ENCODE results near the gene GNA12. TPM values are rescaled to one million over a fixed set of nuclear protein-coding genes. Genes with fewer than 3 reads are reported as not detected.

Gene GNA12
- total and polyA plus RNA-seq, 2 experiments from 2014 or later: 28.4 to 40.2 TPM

- Histone ChIP-seq H3K9me2 (replicated peaks; ENCODE audit: insufficient read depth) (no peaks in the 10 kb centered on the region), H3K4me2 (peak overlapping the region; percentile 54), H3K27me3 (no peaks in the 10 kb centered on the region), H2AFZ (no peak overlapping the region), H3K4me3 (no peak overlapping the region), H3K27ac (peak overlapping the region; percentile 26), H3K36me3 (replicated peaks; ENCODE audit: insufficient read depth, low read depth) (no peaks in the 10 kb centered on the region), H3K4me1 (ENCODE audit: insufficient read depth) (peaks cover 60% of the 10 kb centered on the region), H3K9me3 (ENCODE audit: low read depth) (no peaks in the 10 kb centered on the region), H4K20me1 (ENCODE audit: insufficient read depth, poor library complexity, severe bottlenecking) (no peaks in the 10 kb centered on the region), H3K79me2 (peaks cover 81% of the 10 kb centered on the region)
- WGBS (ENCODE audit: low lambda C conversion rate, missing lambda C conversion rate): 62% methylated on average over 5 of the region's 5 CpGs
- no peak for DNase-seq (ENCODE audit: low spot score)
- no peak for TF ChIP-seq EZH2phosphoT487 (IDR thresholded peaks at IDR 0.05; ENCODE audit: low read depth, severe bottlenecking, unreplicated experiment)
Observed at GRCh38 chr7:2807460-2807844, 36.7 kb downstream of the GNA12 start.

GRCh38 chr7:2806571-2806970, 37.5 kb downstream of the GNA12 start:
- Histone ChIP-seq H2AFZ (no peak overlapping the region), H3K79me2 (peaks cover 74% of the 10 kb centered on the region), H3K9me3 (ENCODE audit: low read depth) (no peaks in the 10 kb centered on the region), H3K9me2 (replicated peaks; ENCODE audit: insufficient read depth) (no peaks in the 10 kb centered on the region), H3K27ac (no peak overlapping the region), H3K27me3 (no peaks in the 10 kb centered on the region), H3K4me2 (no peak overlapping the region), H3K4me3 (no peak overlapping the region), H3K4me1 (ENCODE audit: insufficient read depth) (peaks cover 62% of the 10 kb centered on the region), H3K36me3 (replicated peaks; ENCODE audit: insufficient read depth, low read depth) (no peaks in the 10 kb centered on the region), H4K20me1 (ENCODE audit: insufficient read depth, poor library complexity, severe bottlenecking) (no peaks in the 10 kb centered on the region)
- no peak for DNase-seq (ENCODE audit: low spot score)
- no peak for TF ChIP-seq EZH2 (IDR thresholded peaks at IDR 0.05; ENCODE audit: borderline replicate concordance)
- no peak for TF ChIP-seq EZH2phosphoT487 (IDR thresholded peaks at IDR 0.05; ENCODE audit: low read depth, severe bottlenecking, unreplicated experiment)
- TF ChIP-seq, protein P1, sequence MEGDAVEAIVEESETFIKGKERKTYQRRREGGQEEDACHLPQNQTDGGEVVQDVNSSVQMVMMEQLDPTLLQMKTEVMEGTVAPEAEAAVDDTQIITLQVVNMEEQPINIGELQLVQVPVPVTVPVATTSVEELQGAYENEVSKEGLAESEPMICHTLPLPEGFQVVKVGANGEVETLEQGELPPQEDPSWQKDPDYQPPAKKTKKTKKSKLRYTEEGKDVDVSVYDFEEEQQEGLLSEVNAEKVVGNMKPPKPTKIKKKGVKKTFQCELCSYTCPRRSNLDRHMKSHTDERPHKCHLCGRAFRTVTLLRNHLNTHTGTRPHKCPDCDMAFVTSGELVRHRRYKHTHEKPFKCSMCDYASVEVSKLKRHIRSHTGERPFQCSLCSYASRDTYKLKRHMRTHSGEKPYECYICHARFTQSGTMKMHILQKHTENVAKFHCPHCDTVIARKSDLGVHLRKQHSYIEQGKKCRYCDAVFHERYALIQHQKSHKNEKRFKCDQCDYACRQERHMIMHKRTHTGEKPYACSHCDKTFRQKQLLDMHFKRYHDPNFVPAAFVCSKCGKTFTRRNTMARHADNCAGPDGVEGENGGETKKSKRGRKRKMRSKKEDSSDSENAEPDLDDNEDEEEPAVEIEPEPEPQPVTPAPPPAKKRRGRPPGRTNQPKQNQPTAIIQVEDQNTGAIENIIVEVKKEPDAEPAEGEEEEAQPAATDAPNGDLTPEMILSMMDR (IDR thresholded peaks at IDR 0.05; ENCODE audit: poor library complexity): no peak
- WGBS (ENCODE audit: low lambda C conversion rate, missing lambda C conversion rate): 79% methylated on average over 5 of the region's 5 CpGs

GRCh38 chr7:2805213-2805944, 38.7 kb downstream of the GNA12 start:
- peak; percentile 56 for DNase-seq (ENCODE audit: low spot score)
- H3K36me3 ChIP-seq (replicated peaks; ENCODE audit: insufficient read depth, low read depth): no peaks in the 10 kb centered on the region
- 62% methylated on average over 18 of the region's 18 CpGs for WGBS (ENCODE audit: low lambda C conversion rate, missing lambda C conversion rate)
- peak overlapping the region; percentile 58 for H3K4me2 ChIP-seq
- peak overlapping the region; percentile 97 for H3K27ac ChIP-seq
- TF ChIP-seq EZH2phosphoT487 (IDR thresholded peaks at IDR 0.05; ENCODE audit: low read depth, severe bottlenecking, unreplicated experiment): no peak
- TF ChIP-seq EZH2 (IDR thresholded peaks at IDR 0.05; ENCODE audit: borderline replicate concordance): no peak
- TF ChIP-seq, protein P1 (IDR thresholded peaks at IDR 0.05; ENCODE audit: poor library complexity): no peak
- no peak overlapping the region for H3K4me3 ChIP-seq
- peaks cover 62% of the 10 kb centered on the region for H3K4me1 ChIP-seq (ENCODE audit: insufficient read depth)
- no peaks in the 10 kb centered on the region for H3K27me3 ChIP-seq
- no peak overlapping the region for H2AFZ ChIP-seq
- no peaks in the 10 kb centered on the region for H3K9me2 ChIP-seq (replicated peaks; ENCODE audit: insufficient read depth)
- no peaks in the 10 kb centered on the region for H4K20me1 ChIP-seq (ENCODE audit: insufficient read depth, poor library complexity, severe bottlenecking)
- no peaks in the 10 kb centered on the region for H3K9me3 ChIP-seq (ENCODE audit: low read depth)
- H3K79me2 ChIP-seq: peaks cover 74% of the 10 kb centered on the region

DNA sequence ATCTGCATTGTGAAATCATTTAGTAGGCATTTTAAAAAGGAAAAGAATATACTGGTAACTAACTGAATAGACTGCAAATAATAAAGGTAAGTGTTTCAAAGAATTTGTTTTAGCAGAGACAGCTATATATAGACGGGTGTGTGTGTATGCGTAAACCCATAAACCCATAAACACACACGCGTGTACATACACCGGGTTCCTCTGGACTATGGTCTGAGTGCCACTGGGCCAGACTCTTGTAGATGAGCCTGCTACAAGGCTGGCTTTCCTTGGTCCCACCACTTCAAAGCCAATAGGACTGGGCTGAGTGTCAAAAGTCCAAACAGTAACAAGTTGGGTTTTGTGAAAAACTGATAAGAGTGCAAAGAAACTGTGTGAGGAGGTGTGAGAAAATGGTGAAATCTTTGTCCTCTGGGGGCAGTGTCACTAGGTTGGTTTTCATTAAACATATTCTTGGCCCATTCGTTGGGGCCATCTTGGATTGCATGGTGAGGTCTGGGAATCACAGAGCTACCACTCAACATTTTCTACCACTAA, 39.8 kb downstream of the GNA12 start:
- peak overlapping the region; percentile 97 for H3K27ac ChIP-seq
- TF ChIP-seq EZH2 (IDR thresholded peaks at IDR 0.05; ENCODE audit: borderline replicate concordance): no peak
- TF ChIP-seq, protein P1 (IDR thresholded peaks at IDR 0.05; ENCODE audit: poor library complexity): peak; percentile 33
- H3K9me3 ChIP-seq (ENCODE audit: low read depth): no peaks in the 10 kb centered on the region
- peak; percentile 58 for DNase-seq (ENCODE audit: low spot score)
- no peak overlapping the region for H2AFZ ChIP-seq
- H3K79me2 ChIP-seq: peaks cover 74% of the 10 kb centered on the region
- peaks cover 62% of the 10 kb centered on the region for H3K4me1 ChIP-seq (ENCODE audit: insufficient read depth)
- H3K4me2 ChIP-seq: peak overlapping the region; percentile 71
- WGBS (ENCODE audit: low lambda C conversion rate, missing lambda C conversion rate): 82% methylated on average over 6 of the region's 6 CpGs
- H3K36me3 ChIP-seq (replicated peaks; ENCODE audit: insufficient read depth, low read depth): no peaks in the 10 kb centered on the region
- H3K9me2 ChIP-seq (replicated peaks; ENCODE audit: insufficient read depth): no peaks in the 10 kb centered on the region
- H3K4me3 ChIP-seq: no peak overlapping the region
- no peaks in the 10 kb centered on the region for H3K27me3 ChIP-seq
- no peaks in the 10 kb centered on the region for H4K20me1 ChIP-seq (ENCODE audit: insufficient read depth, poor library complexity, severe bottlenecking)

Data from hepatocyte (in vitro differentiated cells).